Panc1 (cell line): Measurements from ENCODE around the gene TMEM117. TPM values are rescaled to one million over a fixed set of nuclear protein-coding genes. Genes with fewer than 3 reads are reported as not detected.

Source experiments
- ATAC-seq: fragments of 200-7000 bp; cut with Tn5 transposase; 2 replicates; pipeline ENCODE4 v1.9.1; 2020; ENCODE audit warnings: mild to moderate bottlenecking, moderate library complexity
- BruUV-seq: library from RNA; stranded (reverse); fragments of 400-500 nt; replicated peaks from 2 replicates; lab custom pipeline; 2021; lab: Mats Ljungman, UMichigan
- CTCF ChIA-PET: fragments of 300-600 bp; sonication (Branson Sonifier 250); formaldehyde crosslinking; loops from one replicate; lab custom pipeline; 2022; ENCODE audit warnings: antibody characterized with exemption; lab: Charles Lee
- POLR2A ChIA-PET: fragments of 300-600 bp; sonication (Branson Sonifier 250); formaldehyde crosslinking; loops from one replicate; lab custom pipeline; 2022; ENCODE audit warnings: antibody characterized with exemption; lab: Charles Lee
- DNase-seq: peaks from one replicate; pipeline ENCODE4 v3.0.0-alpha.2; 2010; ENCODE audit warnings: low read depth, low spot score
- H3K27ac ChIP-seq: 2 replicates; pipeline ENCODE4 v1.5.1; 2011; ENCODE audit warnings: mild to moderate bottlenecking, low read length, inconsistent platforms
- H3K27me3 ChIP-seq: fragments of 200-500 bp; sonication (Bioruptor generic); 2 replicates; pipeline ENCODE4 v1.6.0; 2014; ENCODE audit warnings: low read length, inconsistent platforms; ENCODE audit not compliant: control insufficient read depth, insufficient read depth
- H3K36me3 ChIP-seq: fragments of 200-500 bp; sonication (Bioruptor generic); 2 replicates; pipeline ENCODE4 v1.5.1; 2014; ENCODE audit warnings: inconsistent platforms, mild to moderate bottlenecking, low read length, moderate library complexity; ENCODE audit not compliant: control insufficient read depth, insufficient read depth
- H3K4me1 ChIP-seq: 2 replicates; pipeline ENCODE4 v1.5.1; 2011; ENCODE audit warnings: inconsistent platforms, mild to moderate bottlenecking, low read length, moderate library complexity; ENCODE audit not compliant: control insufficient read depth, insufficient read depth
- H3K4me3 ChIP-seq, 2 experiments: 2 replicates each; pipeline ENCODE4 v1.5.1; 2011 to 2012; ENCODE audit warnings: low read depth in 2 of 2, low read length in 2 of 2, mild to moderate bottlenecking in 2 of 2, inconsistent platforms in 1 of 2, moderate library complexity in 1 of 2
- H3K9me3 ChIP-seq: fragments of 200-500 bp; sonication (Bioruptor generic); 2 replicates; pipeline ENCODE4 v1.5.1; 2014; ENCODE audit warnings: low read depth, mild to moderate bottlenecking, inconsistent platforms, low read length, moderate library complexity; ENCODE audit not compliant: control insufficient read depth, insufficient read depth
- CTCF ChIP-seq: fragments of 450-650 bp; IDR thresholded peaks from 2 replicates; pipeline ENCODE4 v1.5.1; 2017; ENCODE audit warnings: mild to moderate bottlenecking
- POLR2AphosphoS5 ChIP-seq: IDR thresholded peaks from 2 replicates; pipeline ENCODE4 v1.6.1; 2012; ENCODE audit warnings: mild to moderate bottlenecking, low read depth, low read length, moderate library complexity
- REST ChIP-seq, 2 experiments: IDR thresholded peaks; 2 replicates each; pipeline ENCODE4 v1.6.1; 2011 to 2012; ENCODE audit warnings: low read depth in 2 of 2, control low read depth in 1 of 2, low read length in 1 of 2, mild to moderate bottlenecking in 1 of 2, moderate library complexity in 1 of 2; ENCODE audit not compliant: insufficient read depth in 1 of 2
- SIN3A ChIP-seq: IDR thresholded peaks from 2 replicates; pipeline ENCODE4 v1.6.1; 2012; ENCODE audit warnings: low read depth, mild to moderate bottlenecking, low read length, moderate library complexity, borderline replicate concordance; ENCODE audit not compliant: insufficient read depth
- TCF7L2 ChIP-seq: IDR thresholded peaks from 2 replicates; pipeline ENCODE4 v1.6.1; 2011; ENCODE audit warnings: mild to moderate bottlenecking, low read depth, low read length, inconsistent platforms
- in situ Hi-C: cut with HindIII; loops from 2 replicates; pipeline ENCODE4 v1.10.0; 2016; ENCODE audit warnings: low sequenced_read_pairs, low pct_unique_long_range_greater_than_20kb
- intact Hi-C: fragments of 100-400 bp; cut with micrococcal nuclease; formaldehyde crosslinking; loops from one replicate; pipeline ENCODE4 v1.10.0; 2022; ENCODE audit not compliant: unreplicated experiment
- total RNA-seq: library from RNA; stranded (reverse); gene quantifications from one replicate; pipeline ENCODE4 v1.2.1, GENCODE V29; 2021; ENCODE audit not compliant: unreplicated experiment

The TMEM117 gene
- total RNA-seq, 1 experiment from 2014 or later = 5.5 TPM

DNA sequence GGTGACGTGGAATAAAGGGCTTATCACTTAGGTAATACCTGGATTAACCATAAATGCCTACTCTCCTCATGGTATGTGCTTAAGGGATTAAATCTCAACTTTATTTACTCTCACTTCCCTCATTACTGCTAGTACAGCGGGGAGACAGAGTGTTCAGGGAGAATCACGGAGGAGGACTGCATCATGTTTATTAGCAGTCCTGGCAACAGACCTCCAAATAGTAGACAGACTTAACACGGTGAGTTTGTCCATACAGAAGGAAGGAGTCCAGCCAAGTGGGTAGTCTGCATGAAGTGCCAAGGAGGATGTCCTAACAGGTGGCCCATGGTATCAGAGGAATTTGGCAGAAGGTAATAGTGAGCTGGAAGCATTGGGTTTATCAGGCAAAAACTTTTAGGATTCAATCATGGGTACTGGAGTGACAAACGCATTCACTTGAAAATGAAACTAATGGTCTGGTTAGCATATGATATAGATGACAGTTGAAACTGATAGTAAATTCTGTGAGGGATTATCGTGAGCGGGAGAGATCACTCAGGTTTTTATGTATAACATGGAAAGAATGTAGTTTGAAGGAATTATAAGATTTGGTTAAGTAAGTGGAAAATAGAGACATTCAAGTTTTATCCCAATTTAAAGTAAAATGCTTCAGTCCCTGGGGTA is 471.8 kb downstream of the TMEM117 start:
- H3K4me1 ChIP-seq = no peaks in the 10 kb centered on the region
- no peaks in the 10 kb centered on the region for H3K36me3 ChIP-seq
- H3K27ac ChIP-seq = no peak overlapping the region
- ATAC-seq (no peak), DNase-seq (no peak)
- TF ChIP-seq SIN3A (no peak), POLR2AphosphoS5 (no peak), CTCF (no peak), REST (IDR thresholded peaks at IDR 0.05; ENCODE audit: insufficient read depth in 1 of 2, low read depth in 2 of 2, low read length in 1 of 2) (no peak), TCF7L2 (no peak)
- no peaks in the 10 kb centered on the region for H3K27me3 ChIP-seq
- no peaks in the 10 kb centered on the region for H3K9me3 ChIP-seq
- ChIA-PET POLR2A (no interaction called here), CTCF (interaction anchor here (0.7 kb wide), 1 partner anchor 25 kb away, joined by 3 read pairs; no protein-coding TSS in a partner anchor)
- intact Hi-C loops (no loop called here), in situ Hi-C loops (no loop called here)
- H3K4me3 ChIP-seq = no peak overlapping the region
- no TSS peak for BruUV-seq

DNA sequence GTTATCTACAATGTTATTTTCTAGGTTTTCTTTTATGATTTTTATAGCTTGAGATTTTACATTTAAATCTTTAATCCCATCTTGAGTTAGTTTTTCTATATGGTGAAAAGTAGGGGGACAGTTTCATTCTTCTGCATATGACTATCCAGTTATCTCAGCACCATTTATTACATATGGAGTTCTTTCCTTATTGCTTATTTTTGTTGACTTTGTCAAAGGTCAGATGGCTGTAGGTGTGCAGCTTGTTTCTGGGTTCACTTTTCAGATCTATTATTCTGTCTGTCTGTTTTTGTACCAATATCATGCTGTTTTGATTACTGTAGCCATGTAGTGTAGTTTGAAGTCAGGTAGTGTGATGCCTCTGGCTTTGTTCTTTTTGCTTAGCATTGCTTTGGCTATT is 477.3 kb downstream of the TMEM117 start:
- in situ Hi-C loops (no loop called here), intact Hi-C loops (no loop called here)
- no peak overlapping the region for H3K27ac ChIP-seq
- no peak overlapping the region for H3K4me3 ChIP-seq
- BruUV-seq = no TSS peak
- ChIA-PET POLR2A (no interaction called here), CTCF (no interaction called here)
- H3K9me3 ChIP-seq = no peaks in the 10 kb centered on the region
- no peaks in the 10 kb centered on the region for H3K36me3 ChIP-seq
- no peak for DNase-seq
- H3K4me1 ChIP-seq = no peaks in the 10 kb centered on the region
- no peaks in the 10 kb centered on the region for H3K27me3 ChIP-seq
- no peak for ATAC-seq
- no peak for TF ChIP-seq CTCF
- no peak for TF ChIP-seq TCF7L2
- TF ChIP-seq POLR2AphosphoS5 = no peak
- no peak for TF ChIP-seq SIN3A
- TF ChIP-seq REST (IDR thresholded peaks at IDR 0.05; ENCODE audit: insufficient read depth in 1 of 2, low read depth in 2 of 2, low read length in 1 of 2) = no peak
